ENCODE measurements around the gene POU2AF1.

- no peak for TF ChIP-seq POLR2A (IDR thresholded peaks at IDR 0.05; ENCODE audit: low read length)
- TF ChIP-seq GATA1 (IDR thresholded peaks at IDR 0.05; ENCODE audit: low read depth, low read length), result no peak
These were observed 67.0 kb downstream of the POU2AF1 start for GRCh38 chr11:111312076-111312475.
